ENCODE results near the gene OR5D14.

Gene OR5D14

DNA sequence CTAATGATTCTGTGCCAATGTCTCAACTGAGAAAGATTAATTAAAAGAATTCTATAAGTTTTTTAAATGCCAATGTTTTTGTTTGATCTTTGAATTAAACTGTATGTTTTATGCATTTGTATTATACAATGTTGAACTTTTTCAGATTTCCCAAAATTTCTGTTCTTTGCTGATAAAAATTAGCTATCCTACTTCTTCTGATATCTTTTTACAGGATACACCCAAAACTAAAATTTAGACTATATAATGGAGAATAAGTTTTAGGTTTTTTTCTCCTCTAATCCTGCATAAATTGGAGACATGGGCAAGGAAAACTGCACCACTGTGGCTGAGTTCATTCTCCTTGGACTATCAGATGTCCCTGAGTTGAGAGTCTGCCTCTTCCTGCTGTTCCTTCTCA, 31.6 kb downstream of the OR5D14 start, which contains the start of gene OR5L2:
Gene OR5L2, plus strand, starts transcription at position 301 of the 400 bp plus-strand sequence. Its CDS starts 0 bp downstream, at position 301.
- Histone ChIP-seq H3K27me3 (ENCODE audit: control insufficient read depth, low read length) (no peaks in the 10 kb centered on the region), H3K4me1 (ENCODE audit: control insufficient read depth, low read length) (no peaks in the 10 kb centered on the region), H3K79me2 (ENCODE audit: control insufficient read depth, low read length) (no peaks in the 10 kb centered on the region), H3K27ac (ENCODE audit: low read depth, low read length) (no peak within 1 kb of the TSS), H3K36me3 (ENCODE audit: control insufficient read depth, low read length) (no peaks in the 10 kb centered on the region), H3K9me2 (replicated peaks; ENCODE audit: control insufficient read depth, low read length) (no peaks in the 10 kb centered on the region), H3K4me3 (ENCODE audit: low read length) (no peak within 1 kb of the TSS), H3K4me2 (ENCODE audit: low read length) (no peak within 1 kb of the TSS), H3F3A (ENCODE audit: control insufficient read depth, insufficient read depth) (no peaks in the 10 kb centered on the region), H4K20me1 (ENCODE audit: control insufficient read depth, insufficient read depth, low read depth, low read length) (no peaks in the 10 kb centered on the region), H3K9me3 (ENCODE audit: control insufficient read depth, insufficient read depth, low read length) (no peaks in the 10 kb centered on the region)
- TF ChIP-seq, protein P1, sequence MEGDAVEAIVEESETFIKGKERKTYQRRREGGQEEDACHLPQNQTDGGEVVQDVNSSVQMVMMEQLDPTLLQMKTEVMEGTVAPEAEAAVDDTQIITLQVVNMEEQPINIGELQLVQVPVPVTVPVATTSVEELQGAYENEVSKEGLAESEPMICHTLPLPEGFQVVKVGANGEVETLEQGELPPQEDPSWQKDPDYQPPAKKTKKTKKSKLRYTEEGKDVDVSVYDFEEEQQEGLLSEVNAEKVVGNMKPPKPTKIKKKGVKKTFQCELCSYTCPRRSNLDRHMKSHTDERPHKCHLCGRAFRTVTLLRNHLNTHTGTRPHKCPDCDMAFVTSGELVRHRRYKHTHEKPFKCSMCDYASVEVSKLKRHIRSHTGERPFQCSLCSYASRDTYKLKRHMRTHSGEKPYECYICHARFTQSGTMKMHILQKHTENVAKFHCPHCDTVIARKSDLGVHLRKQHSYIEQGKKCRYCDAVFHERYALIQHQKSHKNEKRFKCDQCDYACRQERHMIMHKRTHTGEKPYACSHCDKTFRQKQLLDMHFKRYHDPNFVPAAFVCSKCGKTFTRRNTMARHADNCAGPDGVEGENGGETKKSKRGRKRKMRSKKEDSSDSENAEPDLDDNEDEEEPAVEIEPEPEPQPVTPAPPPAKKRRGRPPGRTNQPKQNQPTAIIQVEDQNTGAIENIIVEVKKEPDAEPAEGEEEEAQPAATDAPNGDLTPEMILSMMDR (IDR thresholded peaks at IDR 0.05; ENCODE audit: low read depth, low read length, poor library complexity, severe bottlenecking): no peak
- TF ChIP-seq EZH2phosphoT487 (IDR thresholded peaks at IDR 0.05; ENCODE audit: borderline replicate concordance, low read length): no peak

DNA sequence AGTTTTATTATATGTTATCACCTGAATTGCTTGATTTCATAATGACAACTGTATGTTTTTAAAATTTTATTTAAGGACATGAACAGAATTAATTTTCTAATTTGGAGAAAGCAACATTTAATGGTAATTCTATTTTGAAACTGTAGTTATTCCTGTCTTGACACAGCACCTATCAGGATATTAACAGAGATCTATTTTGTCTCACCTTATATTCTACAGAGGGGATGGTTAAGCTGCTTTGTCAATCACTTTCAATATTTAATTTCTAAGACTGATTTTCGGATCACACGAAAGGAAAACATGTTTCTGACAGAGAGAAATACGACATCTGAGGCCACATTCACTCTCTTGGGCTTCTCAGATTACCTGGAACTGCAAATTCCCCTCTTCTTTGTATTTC, 43.1 kb downstream of the OR5D14 start, which contains the start of gene OR5D16:
Gene OR5D16, plus strand, starts transcription at position 301 of the 400 bp plus-strand sequence. Its CDS starts 0 bp downstream, at position 301.
- H3K9me2 ChIP-seq (replicated peaks; ENCODE audit: control insufficient read depth, low read length): no peaks in the 10 kb centered on the region
- no peak for TF ChIP-seq EZH2phosphoT487 (IDR thresholded peaks at IDR 0.05; ENCODE audit: borderline replicate concordance, low read length)
- TF ChIP-seq, protein P1 (IDR thresholded peaks at IDR 0.05; ENCODE audit: low read depth, low read length, poor library complexity, severe bottlenecking): no peak
- H3K4me2 ChIP-seq (ENCODE audit: low read length): no peak within 1 kb of the TSS
- H3K9me3 ChIP-seq (ENCODE audit: control insufficient read depth, insufficient read depth, low read length): peaks cover 7% of the 10 kb centered on the region; the same call in 1 of the 2 replicates
- no peaks in the 10 kb centered on the region for H3K79me2 ChIP-seq (ENCODE audit: control insufficient read depth, low read length)
- H3K27ac ChIP-seq (ENCODE audit: low read depth, low read length): no peak within 1 kb of the TSS
- H3K4me1 ChIP-seq (ENCODE audit: control insufficient read depth, low read length): no peaks in the 10 kb centered on the region
- H3K4me3 ChIP-seq (ENCODE audit: low read length): no peak within 1 kb of the TSS
- H3F3A ChIP-seq (ENCODE audit: control insufficient read depth, insufficient read depth): no peaks in the 10 kb centered on the region
- no peaks in the 10 kb centered on the region for H4K20me1 ChIP-seq (ENCODE audit: control insufficient read depth, insufficient read depth, low read depth, low read length)
- H3K27me3 ChIP-seq (ENCODE audit: control insufficient read depth, low read length): no peaks in the 10 kb centered on the region
- H3K36me3 ChIP-seq (ENCODE audit: control insufficient read depth, low read length): no peaks in the 10 kb centered on the region

Measured in DOHH2 (cell line).